NCI-H2107 treated with DMSO at 0.1 percent for 48 hours (cell line): ENCODE measurements around the gene DOCK9.

Experiments used
- DNase-seq: peaks from one replicate; lab custom pipeline; 2025; ENCODE audit not compliant: unreplicated experiment; lab: John Stamatoyannopoulos, UW

Gene DOCK9

DNA sequence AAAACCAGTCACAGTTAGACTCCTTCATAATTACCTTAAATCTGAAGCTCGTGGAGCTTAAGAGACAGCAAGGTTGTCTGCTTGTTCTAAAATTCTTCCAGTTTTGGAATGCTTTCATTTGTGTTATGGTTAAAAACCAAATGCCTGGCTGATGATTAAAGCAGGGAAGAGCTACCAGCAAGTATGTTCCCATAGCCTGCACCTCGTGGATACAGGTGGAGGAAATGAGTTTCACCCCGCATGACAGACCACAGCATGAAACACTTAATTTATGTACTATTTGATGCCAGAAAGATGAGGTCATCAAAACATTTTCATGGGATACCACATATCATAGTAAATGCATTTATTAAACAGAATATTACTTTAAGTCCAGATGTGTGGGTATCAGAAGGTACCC lies 416 bp upstream of the DOCK9 start:
- no peak for DNase-seq

DNA sequence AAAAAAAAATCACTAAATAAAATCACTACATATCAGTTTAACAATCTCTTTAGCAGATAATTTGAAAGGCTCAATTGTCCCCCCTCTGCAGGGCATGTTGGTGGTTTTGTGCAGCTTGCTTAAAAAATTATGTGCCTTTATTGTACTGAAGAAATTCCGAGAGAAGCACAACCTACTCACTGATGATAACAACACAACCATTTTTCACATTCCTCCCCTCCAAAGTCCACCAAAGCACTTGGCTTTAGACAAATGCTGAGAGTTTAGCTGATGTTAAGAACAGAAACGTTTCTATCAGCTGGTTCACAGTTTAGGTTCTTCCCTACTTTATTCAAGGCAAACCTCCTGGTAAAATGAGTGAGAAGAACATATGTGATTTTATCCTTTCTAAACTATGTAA lies 923 bp downstream of the DOCK9 start:
- DNase-seq: no peak

DNA sequence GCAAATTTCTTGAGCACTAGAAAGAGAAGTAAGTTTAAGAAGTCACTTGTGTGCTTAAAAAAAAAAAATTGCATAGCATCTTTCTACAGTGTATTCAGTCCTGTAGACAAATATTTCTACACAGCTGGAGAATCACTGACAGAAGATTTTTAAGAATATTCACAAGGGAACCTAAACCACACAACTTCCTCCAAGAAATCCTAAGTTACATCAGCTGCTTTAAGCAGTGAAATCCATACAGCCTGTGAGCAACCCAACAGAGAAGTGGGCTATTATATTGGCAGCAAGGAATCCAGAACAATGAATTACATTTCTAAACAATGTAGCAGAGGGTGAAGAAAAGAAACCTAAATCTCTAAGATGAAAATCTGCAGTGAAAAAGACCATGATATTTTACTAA lies 1.5 kb downstream of the DOCK9 start:
- peak; percentile 9 for DNase-seq

DNA sequence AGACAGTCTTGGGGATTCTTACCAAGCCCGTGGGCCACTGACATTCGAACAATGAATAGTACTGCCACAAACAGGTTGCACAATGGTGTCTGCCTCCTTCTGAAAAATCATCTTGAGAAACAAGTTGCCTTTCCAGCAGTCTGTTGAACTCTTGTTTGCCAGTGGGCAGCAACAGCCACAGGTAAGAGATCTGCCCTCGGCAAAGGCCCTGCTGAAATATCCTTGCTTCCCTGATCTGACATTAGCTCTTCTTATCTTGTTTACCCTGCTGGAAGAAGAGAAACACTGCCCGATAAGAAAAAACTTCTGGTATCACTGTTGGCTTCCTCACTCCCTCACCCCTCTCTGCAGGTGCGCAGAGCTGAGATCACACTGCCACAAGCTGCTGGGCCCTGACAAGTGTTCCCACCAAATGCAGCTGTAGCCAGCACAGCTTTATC lies 2.0 kb downstream of the DOCK9 start:
- peak; percentile 59 for DNase-seq

DNA sequence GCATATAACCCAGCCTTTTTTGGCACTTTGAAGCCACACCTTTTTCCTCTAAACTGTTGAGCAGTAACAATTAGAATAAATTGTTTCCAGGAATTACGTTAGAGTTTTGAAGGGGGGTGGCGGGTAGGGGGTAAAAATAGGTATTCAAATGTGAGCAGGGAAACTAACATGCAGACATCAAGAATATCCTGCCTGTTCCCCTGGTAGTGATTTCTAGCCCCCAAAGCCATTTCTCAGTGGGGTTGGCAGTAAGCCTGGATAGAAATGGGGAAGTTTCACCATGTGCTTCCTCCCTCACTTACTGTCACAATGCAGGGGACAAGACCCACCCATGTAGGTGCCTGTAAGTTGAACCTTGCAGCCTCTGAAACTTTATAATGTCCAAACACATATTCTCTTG lies 3.8 kb downstream of the DOCK9 start:
- DNase-seq: no peak

DNA sequence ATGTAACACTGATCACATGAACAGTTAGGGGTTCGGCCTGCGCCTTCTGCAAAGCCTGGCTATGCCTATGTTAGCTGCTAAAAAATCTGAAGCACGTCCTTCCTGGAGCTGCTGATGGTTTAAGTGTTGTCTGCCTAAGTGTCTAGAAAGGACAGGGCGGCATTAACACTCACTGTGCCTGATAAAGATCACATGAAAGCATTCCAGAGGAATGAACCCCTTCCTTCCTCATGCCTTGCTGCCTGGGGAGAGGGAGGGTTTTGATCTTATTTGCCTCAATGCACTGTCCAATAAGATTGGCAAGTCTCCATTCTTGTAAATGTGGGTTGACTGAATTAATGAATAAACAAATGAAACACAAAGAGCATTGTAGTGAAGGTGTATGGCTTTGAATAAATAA lies 5.2 kb downstream of the DOCK9 start:
- DNase-seq: no peak

DNA sequence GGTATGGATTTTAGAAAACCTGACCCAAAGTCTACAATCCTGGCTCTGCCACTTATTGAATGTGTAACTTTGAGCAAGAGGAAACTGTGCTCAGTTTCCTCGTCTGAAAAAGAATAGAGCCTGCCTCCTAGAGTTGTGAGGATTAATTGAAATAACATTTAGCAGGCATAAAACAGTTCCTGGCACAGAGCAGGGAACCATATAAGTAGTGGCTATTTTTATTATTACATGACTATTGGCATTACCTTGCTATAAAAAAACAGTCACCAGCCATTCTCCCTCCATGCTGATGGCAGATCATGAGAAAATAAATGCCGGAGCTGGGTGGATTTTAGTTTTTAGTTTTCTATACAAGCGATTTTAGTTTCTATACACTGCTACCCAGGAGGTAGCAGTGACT lies 5.8 kb downstream of the DOCK9 start:
- no peak for DNase-seq

DNA sequence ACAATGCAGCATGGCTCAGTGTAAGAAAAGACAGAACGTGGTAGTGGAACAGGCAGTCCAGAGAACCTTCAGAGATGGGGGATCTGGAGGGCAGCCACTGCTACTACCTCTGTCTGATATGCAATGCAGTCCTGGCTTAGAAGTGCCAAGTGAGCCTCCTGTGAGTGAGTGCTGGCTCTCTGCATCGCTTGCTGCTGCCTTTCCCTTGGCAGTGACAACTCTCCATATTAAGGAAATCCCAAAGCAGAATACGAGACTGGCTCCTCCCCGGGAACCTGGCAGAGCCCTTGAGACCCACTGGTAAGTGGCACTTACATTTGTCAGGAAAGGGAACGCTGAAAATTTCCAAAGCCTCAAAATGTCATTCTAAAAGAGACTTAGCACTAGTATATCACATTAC lies 7.5 kb downstream of the DOCK9 start:
- DNase-seq: peak; percentile 17

DNA sequence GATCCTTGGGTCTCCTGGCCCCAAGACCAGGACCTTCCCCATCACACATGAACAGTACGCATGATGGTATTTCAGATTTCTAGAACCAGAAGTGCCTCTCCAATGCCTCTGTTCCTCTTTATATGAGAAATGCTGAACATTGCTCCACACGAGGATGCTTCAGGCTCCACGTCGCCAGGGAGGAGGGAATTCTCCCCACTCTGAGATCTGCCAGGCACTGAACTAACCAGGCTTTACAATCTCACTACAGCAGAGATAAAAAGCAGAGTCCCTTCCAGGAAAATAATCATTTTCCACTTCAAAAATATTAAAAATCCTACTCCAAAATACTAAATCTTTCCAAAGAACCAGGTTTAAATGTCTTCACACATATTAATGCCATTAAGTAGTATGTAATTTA lies 10.4 kb downstream of the DOCK9 start:
- no peak for DNase-seq

DNA sequence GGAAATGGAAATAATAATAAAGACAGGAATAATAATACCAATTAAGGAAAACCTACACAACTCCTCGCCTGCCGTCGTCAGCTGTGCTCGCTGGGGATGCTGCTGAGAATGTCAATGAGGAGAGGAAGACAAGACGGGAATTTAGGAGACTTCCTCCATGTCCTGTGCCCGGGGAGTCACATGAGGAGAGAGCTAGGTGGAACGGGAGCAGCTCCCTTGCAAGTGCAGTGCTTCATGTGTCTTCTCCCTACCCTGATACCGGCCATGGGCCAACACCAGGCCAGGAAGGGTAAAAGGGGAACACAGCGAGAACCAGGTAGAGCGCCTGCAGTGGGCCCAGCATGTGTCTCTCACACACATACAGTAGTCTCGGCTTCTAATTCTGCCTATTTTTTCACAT lies 11.8 kb downstream of the DOCK9 start:
- DNase-seq: no peak

DNA sequence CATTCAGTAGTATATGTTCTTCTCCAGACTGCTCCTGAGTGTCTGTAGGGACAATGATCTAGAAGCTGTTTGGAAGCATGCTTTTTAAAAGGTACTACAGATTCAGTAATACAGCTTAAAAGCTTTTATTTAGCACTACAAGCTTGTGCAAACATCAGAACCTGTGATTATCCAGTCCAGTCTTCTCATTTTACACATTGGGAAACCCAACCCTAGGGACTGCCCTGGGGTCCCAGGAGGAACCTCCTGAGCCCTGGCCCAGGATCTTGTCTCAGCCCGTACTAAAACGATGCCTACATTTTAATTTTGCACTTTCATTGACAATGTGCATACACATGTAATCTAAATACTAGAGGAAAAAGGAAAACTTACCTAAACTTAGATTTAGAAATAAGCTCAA lies 12.5 kb downstream of the DOCK9 start:
- DNase-seq: peak; percentile 50

DNA sequence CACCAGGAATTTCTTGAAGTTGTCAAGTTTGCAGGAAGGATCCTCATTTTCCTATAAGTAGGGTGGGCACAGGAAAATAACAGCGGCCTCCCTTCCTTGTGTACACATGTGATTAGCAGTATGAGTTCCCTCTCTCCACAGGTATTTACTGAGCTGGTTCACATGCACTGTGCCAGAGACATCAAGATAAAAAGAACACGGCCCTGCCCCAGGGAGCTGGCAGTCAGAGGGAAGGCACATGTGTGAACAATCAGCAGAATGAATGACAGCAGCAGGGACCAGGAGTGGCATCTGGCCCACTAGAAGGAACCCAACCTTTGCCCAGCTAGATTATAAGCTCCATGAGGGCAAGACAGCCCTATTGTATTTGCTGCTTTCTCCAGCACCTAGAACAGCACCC lies 13.9 kb downstream of the DOCK9 start:
- no peak for DNase-seq

DNA sequence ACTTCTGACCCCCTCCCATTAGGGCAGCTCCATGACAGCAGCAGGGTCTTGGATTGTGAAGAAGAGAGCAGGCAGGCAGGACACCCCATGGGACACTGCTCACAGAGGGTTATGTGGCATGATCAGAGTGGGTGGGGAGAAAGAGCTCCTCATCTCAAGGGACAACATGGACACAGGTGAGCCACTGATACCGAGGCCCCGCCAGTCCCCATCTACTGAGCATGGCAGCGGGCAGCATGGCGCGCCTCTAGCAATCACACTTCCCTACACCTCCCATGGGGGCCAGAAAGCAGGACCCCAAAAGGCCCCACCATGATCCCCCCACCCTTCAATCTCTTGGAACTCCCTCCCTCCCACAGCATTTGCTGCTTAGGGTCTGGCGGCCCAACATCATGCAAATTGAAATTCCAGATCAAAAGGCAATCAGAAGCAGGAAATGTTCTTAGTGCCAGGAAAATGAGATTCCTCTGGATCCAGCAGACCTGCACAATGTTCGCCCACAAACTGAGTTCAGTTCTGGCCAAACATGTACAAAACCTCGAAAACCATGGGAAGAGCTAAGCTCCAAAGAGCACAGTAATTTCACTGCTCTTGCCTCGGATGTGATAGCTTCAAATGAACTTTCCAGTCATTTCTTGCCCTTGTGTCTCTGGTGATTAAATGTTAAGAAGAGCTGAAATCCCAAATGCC lies 14.8 kb downstream of the DOCK9 start:
- no peak for DNase-seq

DNA sequence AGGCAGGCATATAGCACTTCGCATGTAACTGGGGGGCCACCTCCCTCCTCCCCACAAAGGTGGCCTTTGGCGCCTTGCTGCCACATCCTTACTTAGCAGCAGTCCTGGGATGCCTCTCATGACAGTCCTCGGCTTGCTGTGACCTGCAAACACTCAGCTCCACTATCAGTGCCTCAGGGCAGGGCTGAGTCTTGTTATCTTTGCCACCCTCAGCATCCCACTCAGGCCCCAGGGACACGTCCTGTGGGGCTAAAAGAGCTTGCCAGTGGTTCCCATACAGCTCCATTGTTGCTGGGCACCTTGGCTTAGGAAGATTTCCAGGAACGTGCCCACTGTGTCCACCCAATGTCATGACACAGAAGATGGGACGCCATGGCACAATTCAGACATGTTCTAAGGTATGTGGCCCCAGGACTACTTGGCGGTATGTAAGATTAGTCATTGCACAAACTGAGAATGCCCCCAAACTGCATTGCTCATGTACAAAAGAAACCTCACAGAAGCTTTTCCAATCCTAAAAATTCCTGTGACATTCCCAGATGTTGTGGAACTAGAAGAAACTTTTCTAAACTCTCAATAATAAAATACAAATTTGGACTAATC lies 16.3 kb downstream of the DOCK9 start:
- DNase-seq: no peak

DNA sequence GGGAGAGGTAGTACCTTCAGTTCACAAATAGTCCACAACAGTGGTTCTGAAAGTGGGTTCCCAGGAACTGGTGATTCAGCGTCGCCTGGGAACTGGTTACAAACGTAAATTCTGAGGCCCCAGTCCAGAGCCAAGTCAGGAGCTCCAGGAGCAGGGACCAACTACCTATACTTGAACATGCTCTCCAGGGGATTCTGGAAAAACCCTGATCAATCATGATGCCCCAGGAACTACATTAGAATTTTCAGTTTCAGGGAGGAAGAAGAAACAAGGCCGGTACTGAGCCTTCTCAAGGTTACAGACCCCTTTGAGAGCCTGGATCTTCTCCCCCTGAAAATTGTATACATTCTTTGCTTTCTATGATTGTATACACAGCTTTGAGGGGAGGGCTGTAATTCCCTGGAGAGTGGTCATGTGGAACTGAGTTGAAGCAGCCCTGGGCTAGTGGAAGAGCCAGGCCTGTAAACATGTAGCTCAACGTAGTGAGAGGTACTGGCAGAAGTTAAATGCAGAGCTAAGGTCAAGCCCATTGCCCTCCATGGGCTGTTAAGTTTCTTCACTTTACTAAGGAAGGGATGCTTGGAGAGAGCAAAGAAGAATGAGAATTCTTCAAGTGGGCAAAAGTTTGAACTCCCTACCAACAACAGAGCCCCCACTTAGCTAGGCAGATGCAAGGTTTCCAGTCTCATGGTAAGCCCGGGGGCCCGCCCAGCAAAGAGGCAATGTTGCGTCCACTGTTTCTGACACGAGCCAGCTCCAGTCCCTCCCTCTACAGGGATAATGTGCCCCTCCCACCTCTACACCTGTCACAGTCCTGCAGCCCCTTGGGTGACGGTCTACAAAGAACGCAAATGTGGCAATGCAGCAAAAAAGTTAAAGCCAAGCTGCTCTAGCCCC lies 17.0 kb downstream of the DOCK9 start:
- no peak for DNase-seq

DNA sequence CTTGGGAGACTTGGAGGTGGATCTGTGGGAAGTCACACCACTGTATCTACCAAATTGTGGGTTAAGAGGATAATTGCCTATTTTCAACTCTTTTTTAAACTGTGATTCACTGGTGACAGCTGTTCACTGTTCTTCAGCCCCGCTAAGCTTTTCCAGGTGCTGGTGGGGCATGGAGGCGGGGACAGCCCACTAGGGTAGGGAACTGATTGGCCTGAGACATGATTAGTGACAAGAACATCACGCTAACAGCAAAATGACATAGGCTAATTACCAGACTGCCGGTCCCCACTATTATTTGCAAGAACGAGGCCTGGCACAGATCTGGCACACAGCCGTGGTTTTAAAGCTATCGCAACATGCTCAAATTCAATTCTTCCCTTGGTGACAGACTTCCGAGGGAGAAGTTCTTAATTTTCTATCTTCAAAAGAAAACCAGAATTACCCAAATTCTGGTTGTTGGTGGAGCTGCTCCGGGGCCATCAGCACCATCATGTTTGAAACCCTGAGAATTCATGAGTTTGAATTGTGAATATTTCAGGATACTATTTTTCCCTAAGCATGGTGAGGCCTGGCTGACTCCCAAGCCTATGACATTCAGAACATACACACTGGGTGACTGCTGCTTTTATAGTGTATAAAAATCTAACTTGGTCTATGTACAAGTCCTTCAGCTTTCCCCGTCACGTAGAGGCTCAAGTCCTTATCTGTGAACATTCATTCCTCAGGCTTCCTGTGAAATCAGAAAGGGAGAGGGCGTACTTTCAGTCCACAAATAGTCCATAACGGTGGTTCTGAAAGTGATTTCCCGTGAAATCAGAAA lies 17.9 kb downstream of the DOCK9 start:
- peak; percentile 61 for DNase-seq

DNA sequence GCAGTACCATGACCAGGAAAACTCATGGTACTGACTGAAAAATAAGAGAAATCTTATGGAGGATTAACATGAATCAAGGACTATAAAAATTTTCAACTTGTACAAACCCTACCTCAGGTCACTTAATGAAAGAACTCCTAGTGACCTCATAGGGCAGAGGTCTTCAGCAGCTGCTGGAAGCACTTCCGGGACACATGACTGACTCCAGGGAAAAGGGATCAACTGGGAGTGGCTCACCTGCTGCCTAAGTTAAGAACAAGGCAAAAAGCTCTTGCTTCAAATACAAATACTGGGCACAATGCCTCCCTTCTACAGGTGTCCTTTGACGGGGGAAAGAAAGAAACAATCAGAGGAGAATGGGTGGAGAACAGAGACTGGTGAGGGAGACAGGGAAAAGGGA lies 18.6 kb downstream of the DOCK9 start:
- DNase-seq: peak; percentile 61

DNA sequence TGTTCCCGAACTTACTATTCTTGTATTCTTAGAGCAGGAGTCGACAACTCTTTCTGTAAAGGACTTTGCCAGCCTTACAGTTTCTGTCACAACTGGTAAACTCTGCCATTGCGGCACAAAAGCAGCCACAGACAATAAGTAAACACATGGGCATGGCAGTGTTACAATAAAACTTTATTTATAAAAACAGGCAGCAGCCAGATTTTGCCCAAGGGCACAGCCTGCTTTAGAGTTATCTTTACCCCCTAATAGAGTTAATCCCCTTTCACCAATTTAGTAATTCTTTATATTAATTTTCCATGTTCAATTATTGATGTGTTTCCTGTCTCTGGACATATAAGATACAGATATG lies 19.4 kb downstream of the DOCK9 start:
- DNase-seq: no peak

DNA sequence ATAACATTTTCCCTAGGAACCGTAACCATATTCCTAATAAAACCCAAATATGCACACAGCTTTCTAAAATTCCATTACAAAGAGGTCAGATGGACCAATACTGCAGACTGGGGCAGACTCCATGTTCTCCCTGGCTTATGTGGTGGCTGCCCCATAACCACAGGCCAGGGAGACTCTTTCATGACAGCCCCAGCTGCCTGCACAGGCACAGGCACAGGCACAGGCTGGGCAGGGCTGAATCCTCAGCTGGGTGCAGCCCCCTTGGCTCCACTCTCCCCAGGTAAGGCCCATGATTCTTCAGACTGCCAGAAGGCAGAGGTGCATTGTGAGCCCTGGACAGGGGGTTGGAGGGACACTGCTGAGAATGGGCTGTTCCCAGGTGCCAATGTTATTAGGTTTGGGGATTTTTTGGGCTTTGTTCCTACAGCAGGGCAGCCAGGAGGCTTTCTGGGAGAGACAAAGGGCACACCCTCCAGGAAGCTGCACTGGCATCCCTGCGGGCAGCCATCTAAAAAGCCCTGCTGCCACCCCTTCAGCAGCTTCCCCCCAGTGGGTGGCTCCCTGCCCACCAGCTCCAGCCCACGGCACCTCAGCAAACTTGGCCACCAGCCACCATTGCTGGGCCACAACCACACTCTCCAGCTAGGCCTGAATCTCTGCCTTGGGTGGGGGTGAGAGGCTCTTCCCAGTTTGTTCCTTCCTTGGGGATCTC lies 20.0 kb downstream of the DOCK9 start:
- no peak for DNase-seq

DNA sequence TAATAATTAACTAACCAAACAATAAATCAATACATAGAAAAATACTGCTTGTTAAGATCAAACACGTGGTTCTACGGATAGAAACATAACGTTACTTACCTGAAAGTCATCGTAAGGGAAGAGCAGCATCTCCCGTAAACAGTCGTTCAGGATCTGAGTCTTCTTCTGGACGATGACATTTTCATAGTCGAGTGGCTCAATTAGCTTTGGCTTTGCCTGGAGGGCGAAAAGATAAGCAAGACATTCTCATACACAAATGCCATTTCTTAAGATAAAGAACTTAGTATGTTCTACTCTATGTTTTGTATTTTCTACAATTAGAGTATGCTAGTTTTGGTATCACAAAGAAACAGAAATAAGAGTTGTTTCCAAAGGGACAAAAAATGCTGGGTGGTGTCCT lies 22.5 kb downstream of the DOCK9 start:
- no peak for DNase-seq

DNA sequence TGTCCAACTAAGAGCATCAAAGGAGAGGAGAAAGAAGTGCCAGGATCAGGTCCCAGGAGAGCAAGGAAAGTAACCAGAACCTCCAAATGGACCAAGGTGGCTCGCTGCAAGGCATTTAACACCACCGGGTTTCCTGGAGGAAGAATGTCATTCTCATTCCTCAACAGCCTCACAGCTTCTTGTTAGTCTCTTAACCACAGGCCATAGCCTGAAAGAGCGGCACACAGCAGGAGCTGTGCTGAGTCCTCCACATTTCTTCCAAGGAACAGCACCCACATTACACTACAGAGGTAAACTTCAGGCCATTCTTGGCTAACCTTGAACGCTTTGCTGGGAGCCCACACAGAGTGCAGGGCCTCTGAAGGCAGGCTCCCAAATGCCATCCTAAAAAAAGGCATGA lies 23.6 kb downstream of the DOCK9 start:
- no peak for DNase-seq
